Brain microvascular endothelial cell (primary cell): ENCODE data around the gene ELF4.

Source experiments
- DNase-seq: peaks from one replicate; pipeline ENCODE4 v3.0.0-alpha.2; 2020
- H3K27ac ChIP-seq: fragments of 250-450 bp; sonication (Bioruptor Pico); 2 replicates; pipeline ENCODE4 v1.5.1; 2020; ENCODE audit warnings: mild to moderate bottlenecking, moderate library complexity
- H3K27me3 ChIP-seq: fragments of 250-450 bp; sonication (Bioruptor Pico); replicated peaks from 2 replicates; pipeline ENCODE4 v1.5.1; 2020; ENCODE audit warnings: mild to moderate bottlenecking
- H3K36me3 ChIP-seq: fragments of 250-450 bp; sonication (Bioruptor Pico); replicated peaks from 2 replicates; pipeline ENCODE4 v1.5.1; 2020; ENCODE audit warnings: mild to moderate bottlenecking
- H3K4me3 ChIP-seq: 2 replicates; pipeline ENCODE4 v1.5.1; 2011; ENCODE audit warnings: low read depth, mild to moderate bottlenecking, control low read depth, low read length, moderate library complexity
- in situ Hi-C: cut with HindIII; loops from 2 replicates; pipeline ENCODE4 v1.10.0; 2017; ENCODE audit warnings: low sequenced_read_pairs, low pct_ligation_motif_present
- TF ChIP-seq, protein P1 (sequence below): IDR thresholded peaks from 2 replicates; pipeline ENCODE4 v1.5.1; 2011; ENCODE audit warnings: low read depth, mild to moderate bottlenecking, moderate library complexity, low read length, control low read depth, inconsistent platforms; ENCODE audit errors: missing control alignments

ELF4 gene

DNA sequence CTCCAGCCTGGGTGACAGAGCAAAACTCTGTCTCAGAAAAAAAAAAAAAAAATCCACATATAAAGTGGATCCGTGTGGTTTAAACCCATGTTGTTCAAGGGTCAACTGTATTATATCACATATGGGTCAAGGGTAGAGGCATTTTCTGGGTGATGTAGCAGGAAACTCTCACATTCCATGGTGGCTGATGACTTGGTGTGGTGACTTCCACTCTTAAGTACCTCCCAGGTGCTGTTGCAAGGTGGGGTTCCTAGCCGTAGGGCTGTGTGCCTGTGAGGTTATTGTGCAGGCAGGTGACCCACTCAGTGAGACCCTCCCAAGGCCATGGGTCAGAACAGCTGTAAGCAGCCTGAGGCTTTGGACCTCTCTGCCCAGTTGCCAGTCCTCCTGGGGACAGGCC lies 17.0 kb downstream of the ELF4 start:
- no peak for DNase-seq
- TF ChIP-seq, protein P1, sequence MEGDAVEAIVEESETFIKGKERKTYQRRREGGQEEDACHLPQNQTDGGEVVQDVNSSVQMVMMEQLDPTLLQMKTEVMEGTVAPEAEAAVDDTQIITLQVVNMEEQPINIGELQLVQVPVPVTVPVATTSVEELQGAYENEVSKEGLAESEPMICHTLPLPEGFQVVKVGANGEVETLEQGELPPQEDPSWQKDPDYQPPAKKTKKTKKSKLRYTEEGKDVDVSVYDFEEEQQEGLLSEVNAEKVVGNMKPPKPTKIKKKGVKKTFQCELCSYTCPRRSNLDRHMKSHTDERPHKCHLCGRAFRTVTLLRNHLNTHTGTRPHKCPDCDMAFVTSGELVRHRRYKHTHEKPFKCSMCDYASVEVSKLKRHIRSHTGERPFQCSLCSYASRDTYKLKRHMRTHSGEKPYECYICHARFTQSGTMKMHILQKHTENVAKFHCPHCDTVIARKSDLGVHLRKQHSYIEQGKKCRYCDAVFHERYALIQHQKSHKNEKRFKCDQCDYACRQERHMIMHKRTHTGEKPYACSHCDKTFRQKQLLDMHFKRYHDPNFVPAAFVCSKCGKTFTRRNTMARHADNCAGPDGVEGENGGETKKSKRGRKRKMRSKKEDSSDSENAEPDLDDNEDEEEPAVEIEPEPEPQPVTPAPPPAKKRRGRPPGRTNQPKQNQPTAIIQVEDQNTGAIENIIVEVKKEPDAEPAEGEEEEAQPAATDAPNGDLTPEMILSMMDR = no peak

DNA sequence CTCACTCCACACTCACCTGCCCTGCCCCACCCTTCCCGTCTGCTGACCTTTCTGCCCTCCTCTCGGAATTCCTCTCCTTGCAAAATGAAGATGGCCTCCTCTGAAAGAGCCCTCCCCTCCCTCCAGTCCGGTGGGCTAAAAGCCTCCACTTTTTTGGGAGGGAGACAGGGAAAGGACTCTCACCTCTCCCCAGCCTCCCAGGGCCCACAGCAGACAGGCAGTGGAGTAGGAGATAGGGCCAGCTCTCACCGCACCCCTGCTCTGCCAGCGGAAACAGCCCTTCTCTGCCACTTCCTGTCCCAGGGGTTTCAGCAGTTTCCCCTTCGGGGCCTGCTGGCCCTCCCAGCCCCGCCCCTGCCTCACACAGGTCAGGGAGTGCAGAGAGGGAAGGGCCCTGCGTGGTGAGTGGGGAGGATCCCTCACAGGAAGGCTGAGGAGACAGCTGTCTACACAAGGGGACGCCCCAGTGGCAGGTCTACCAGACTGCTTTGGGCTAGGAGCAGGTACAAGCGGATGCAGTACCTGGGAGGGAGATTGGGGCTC lies 18.2 kb downstream of the ELF4 start:
- Histone ChIP-seq H3K27me3 (no peaks in the 10 kb centered on the region), H3K36me3 (no peaks in the 10 kb centered on the region), H3K27ac (no peak overlapping the region), H3K4me3 (no peak overlapping the region)
- DNase-seq = no peak
- TF ChIP-seq, protein P1 = no peak
- in situ Hi-C loops = no loop called here

More for the DNA sequence above, 17.0 kb downstream of the ELF4 start:
- no peaks in the 10 kb centered on the region for H3K27me3 ChIP-seq
- in situ Hi-C loops = no loop called here
- no peaks in the 10 kb centered on the region for H3K36me3 ChIP-seq
- no peak overlapping the region for H3K27ac ChIP-seq
- no peak overlapping the region for H3K4me3 ChIP-seq

DNA sequence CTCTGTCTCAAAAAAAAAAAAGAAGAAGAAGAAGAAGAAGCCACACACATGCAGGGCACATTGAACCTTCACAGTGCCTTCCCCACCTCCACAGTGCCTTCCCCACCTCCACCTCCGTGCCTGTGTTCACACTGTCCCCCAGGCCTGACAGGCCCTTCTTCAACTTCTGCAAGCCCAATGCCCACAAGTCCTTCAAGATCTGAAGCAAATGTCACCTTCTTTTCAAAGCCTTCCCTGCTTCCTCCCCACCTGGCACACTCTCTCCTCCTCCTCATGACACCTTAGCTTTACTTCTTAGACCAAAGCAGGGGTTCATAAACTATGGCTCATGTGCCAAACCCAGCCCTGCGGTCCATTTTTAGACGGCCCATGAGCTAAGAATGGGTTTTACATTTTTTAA lies 19.9 kb downstream of the ELF4 start:
- Histone ChIP-seq H3K36me3 (no peaks in the 10 kb centered on the region), H3K27me3 (no peaks in the 10 kb centered on the region), H3K27ac (no peak overlapping the region), H3K4me3 (no peak overlapping the region)
- TF ChIP-seq, protein P1 = no peak
- no peak for DNase-seq
- in situ Hi-C loops = no loop called here

DNA sequence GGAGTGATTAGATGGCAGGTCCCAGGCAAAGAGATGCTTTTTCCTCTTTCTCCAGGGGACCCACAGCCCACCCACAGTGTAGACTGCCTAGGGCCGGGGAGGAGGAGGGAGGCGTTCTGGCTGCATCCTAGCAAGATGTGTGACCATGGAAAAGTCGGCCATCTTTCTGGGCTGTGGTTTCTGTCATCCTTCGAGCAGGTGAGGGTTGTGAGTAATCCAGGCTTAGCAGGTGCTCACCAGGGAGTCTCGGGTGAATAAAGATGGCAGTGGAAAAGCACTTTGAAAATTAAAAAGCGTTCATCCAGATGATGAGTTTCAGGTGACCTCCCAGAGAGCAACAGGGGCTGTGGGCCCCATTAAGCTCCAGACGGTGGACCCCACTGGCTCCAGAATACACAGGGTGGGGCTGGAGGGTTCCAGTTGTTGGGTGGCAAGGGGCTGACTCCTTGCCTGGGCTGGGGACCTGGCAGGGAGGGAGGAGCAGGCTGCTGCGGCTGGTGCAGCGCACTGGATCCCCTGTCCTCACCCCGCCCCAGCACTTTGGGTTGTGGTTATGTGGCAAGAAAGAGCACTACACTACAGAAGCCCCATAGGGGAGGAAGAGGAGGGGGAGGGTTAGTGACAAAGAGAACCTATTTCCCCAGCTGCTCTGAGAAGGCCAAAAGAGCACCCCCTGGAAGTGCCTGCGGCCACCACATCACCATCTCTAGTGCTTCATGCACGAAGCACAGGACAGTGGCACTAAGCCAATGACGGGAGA lies 23.7 kb downstream of the ELF4 start:
- no peak for DNase-seq
- TF ChIP-seq, protein P1 = no peak
- Histone ChIP-seq H3K27me3 (no peaks in the 10 kb centered on the region), H3K36me3 (no peaks in the 10 kb centered on the region), H3K27ac (no peak overlapping the region), H3K4me3 (no peak overlapping the region)
- in situ Hi-C loops = no loop called here

DNA sequence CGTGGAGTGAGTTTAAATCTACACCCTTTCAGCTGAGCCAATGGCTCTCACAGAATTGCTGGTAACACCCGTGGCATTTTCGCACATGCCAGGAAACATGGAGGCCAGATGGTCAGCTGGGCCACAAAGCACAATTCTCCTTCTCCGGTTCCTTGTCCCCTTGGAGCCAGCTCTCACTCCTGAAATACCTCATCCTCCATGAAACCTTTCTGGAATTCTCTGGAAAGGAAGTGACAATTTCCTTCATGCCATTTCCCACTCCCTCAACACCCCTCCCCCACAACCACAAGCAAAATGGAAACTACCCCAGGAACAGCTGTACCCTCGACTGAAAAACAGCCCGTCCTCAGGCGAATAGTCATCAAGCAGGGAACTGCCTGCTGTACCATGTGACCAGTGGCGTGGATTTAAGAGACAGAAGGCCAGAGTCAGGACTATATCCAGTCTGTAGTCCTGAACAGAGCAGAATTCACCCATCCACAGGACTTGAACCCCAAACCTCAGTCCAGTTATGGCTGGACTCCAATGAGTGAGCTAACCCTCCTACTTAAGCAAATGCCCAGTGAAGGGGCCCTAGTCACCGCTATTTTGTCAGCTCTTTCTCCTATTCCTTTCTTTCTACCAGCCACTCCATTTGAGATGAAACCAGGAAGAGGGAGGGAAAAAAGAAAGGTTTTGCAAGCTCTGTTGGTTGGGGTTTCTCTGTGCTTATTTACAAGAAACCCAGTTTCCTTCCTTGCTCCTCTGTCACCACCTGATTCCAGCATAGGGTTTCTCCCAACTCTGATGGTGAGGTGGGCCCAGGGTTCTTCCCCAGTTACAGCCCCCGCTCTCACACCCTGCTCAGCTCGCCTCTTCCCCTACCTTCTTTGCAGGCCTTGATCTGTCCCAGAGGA lies 24.5 kb downstream of the ELF4 start:
- no peaks in the 10 kb centered on the region for H3K27me3 ChIP-seq
- in situ Hi-C loops = no loop called here
- DNase-seq = no peak
- no peaks in the 10 kb centered on the region for H3K36me3 ChIP-seq
- H3K27ac ChIP-seq = no peak overlapping the region
- TF ChIP-seq, protein P1 = no peak
- no peak overlapping the region for H3K4me3 ChIP-seq
